ENCODE results near the gene GALNT10. TPM values are rescaled to one million over a fixed set of nuclear protein-coding genes. Genes with fewer than 3 reads are reported as not detected.
A peak's percentile ranks its signal among the peaks of the same experiment; 100 is the strongest.

GALNT10 gene
- total RNA-seq, 1 experiment from 2014 or later, result 21.7 TPM

DNA sequence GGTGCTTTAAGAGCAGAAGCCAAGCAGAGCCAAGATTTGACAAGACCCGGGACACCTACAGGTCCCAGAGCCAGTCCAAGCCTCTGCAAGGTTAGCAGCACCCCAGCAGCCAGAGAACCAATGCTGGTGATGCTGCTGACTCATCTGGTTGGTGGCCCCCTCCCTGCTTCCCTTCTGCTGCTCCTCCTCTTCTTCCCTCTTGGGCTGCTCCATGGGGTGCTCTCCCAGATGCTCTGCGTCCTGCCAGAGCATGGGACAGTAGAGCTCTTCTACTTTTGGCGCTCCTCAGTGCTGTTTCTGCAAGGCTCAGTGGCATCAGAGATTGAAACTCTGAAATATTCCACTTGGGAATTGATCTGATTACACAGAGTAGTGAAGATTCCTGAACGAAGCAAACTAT lies 179.1 kb downstream of the GALNT10 start:
- DNase-seq (ENCODE audit: extremely low read depth, low read depth), result no peak

- DNase-seq (ENCODE audit: extremely low read depth, low read depth), result no peak
Measured at GRCh38 chr5:154370119-154370518, 179.6 kb downstream of the GALNT10 start.

DNA sequence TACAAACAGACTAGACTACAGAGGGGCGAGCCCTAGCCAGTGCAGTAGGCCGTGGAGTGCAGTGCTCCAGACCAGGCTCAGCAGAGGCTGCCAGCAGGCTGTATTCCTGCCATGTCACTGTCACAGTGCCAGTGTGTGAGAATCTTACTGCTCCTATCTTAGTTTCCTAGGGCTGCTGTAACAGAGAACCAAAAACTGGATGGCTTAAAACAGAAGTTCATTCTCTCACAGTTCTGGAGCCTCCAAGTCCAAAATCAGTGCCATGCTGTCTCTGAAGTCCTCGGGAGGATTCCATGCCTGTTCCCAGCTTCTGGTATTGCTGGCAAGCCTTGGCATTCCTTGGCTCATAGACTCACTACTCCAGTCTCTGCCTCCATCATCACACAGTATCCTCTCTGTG lies 180.3 kb downstream of the GALNT10 start:
- DNase-seq (ENCODE audit: extremely low read depth, low read depth), result no peak

DNA sequence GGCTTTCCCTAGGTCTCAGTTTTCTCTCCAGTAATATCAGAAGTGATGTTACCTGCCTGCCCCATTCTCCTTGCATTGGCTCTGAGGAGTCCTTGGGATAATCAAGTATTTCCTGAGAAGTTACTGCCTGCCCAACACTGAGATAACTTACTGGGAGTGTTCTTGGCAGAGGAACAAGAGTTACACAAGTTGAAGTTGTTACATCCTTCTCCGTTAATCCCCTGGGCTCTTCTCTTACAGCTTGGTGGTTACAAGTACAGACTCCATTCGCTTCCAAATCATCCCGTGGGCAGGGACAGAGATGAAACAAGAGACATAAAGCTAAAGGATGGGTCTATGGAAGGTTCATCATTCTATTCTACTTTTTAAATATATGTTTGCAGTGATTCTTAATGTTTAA lies 181.2 kb downstream of the GALNT10 start:
- DNase-seq (ENCODE audit: extremely low read depth, low read depth), result peak; percentile 27

DNA sequence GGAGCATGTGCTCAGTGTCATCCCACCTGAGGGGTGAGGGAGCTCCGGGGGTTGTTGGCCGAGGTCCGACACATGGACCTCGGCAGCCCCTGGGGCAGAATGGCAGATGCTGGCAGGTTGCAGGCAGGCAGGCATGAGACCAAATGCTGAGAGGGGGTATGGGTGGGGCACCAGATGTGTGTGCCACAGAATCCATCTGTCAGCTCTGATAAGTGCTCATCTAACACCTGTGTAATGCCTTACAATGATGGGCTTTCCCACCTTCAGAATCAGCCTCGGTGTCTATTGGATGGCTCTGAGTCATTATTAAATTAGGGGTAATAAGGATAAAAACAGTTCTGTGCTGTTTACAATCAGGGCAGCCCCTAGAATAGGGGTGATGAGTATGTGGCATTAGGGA lies 182.1 kb downstream of the GALNT10 start:
- DNase-seq (ENCODE audit: extremely low read depth, low read depth), result no peak

DNA sequence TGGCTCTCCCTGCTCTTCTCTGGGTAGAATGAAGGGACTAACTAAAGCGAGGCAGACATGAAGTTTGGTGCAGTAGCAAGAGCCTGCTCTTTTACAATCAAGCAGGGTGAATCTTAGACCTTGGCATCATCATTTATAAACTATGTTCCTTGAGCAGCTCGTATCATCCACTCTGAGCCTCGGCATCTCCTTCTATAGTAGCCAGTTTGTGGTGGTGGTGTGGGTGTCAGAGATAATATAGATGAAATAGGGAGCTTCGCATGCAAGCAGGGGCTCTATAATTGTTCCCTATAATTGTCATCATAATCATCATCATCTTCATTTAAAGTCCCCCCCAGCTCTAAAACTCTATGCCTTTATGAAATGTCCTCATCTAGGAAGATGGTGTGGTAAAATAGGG lies 182.8 kb downstream of the GALNT10 start:
- no peak for DNase-seq (ENCODE audit: extremely low read depth, low read depth)

GRCh38 chr5:154373729-154374179 lies 183.2 kb downstream of the GALNT10 start:
- DNase-seq (ENCODE audit: extremely low read depth, low read depth), result no peak

- DNase-seq (ENCODE audit: extremely low read depth, low read depth), result no peak
Measured at GRCh38 chr5:154374264-154374663, 183.7 kb downstream of the GALNT10 start.

- DNase-seq (ENCODE audit: extremely low read depth, low read depth), result no peak
Measured at GRCh38 chr5:154375329-154376008, 184.9 kb downstream of the GALNT10 start.

DNA sequence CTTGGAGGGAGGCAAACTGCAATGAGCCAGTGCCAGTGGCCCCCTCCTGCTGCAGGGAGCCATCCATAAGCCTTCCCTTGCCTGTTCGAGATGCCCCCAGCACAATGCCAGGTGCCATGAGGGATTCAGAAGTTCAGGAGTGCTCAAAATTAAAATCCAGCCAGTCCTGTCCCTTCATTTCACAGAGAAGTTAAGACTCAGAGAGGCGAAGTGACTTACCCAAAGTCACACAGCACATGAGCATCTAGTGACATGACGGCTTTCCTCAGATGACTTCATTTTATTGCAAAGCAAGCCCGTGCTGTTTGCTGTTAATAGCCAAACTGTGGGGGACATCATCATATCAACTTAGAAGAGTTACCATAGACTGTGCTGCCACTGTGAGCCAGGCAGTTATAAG lies 185.9 kb downstream of the GALNT10 start:
- no peak for DNase-seq (ENCODE audit: extremely low read depth, low read depth)

DNA sequence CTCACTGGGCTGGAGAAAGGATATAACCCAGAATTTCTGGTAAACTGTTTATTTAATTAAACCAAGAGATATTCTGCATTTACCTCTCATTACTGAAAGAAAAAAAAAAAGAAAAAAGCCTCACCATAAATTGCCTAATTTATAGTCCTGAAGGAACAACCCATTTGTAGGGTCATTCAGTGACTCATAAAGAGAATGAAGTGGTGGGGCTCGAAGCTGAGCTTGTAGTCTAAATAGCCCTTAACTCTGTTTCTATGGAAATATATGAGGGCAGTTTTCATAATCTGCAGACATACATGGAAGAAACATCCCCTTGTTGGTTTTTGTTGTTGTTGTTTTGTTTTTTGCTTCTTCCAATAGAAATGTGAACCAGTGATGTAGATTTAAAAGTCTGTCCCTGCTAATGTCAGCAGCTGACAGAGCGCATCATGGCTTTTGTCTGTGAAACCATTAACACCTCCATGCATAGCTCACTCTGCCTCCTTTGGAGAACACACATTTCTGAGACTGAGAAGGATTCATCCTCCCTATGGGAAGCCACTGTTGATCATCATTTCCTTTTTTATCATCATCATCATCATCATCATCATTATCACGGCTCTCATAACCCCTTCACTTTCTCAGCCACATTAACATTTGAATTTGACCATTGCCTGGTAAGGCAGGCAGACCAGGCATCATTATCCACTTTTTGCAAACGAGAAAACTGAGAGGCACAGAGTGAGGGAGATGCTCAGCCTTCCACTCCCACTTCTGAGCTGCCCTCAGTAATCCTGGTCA lies 187.4 kb downstream of the GALNT10 start:
- DNase-seq (ENCODE audit: extremely low read depth, low read depth), result no peak

- no peak for DNase-seq (ENCODE audit: extremely low read depth, low read depth)
Measured at GRCh38 chr5:154380263-154380662, 189.7 kb downstream of the GALNT10 start.

DNA sequence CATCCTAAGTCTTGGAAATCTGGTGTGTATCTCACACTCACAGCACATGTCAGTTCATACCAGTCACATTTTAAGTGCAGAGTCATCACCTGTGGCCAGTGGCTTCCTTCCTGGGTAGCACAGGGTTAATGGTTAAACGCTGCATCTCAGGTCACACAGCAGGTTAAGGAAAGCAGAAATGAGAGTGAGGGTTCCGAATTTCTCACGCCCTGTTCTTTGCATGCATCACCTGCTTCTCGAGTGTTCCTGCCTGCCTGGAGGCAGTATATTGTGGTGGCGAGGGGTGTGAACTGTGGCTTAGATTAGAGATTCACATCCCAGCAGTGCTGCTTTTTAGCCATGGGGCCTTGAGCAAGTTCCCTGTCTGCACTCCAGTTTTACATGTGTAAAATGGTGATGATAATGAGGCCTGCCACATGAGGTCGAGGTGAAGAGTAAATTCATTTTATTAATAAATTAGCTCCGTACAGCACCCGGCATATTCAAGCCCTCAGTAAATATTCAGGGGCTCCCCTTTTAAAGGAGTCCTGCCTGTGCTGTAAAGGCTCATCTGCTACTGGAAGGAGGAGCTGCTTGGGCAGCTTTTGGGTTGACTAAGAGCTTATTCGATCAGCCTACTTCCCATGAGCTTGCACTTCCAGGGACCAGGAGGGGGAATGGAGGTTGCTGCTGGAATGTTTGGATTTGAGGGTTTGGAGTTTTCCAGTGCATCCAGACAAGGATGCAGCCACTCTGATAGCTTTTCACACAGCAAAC lies 194.1 kb downstream of the GALNT10 start:
- DNase-seq (ENCODE audit: extremely low read depth, low read depth), result no peak

- no peak for DNase-seq (ENCODE audit: extremely low read depth, low read depth)
Measured at GRCh38 chr5:154385236-154385512, 194.6 kb downstream of the GALNT10 start.

DNA sequence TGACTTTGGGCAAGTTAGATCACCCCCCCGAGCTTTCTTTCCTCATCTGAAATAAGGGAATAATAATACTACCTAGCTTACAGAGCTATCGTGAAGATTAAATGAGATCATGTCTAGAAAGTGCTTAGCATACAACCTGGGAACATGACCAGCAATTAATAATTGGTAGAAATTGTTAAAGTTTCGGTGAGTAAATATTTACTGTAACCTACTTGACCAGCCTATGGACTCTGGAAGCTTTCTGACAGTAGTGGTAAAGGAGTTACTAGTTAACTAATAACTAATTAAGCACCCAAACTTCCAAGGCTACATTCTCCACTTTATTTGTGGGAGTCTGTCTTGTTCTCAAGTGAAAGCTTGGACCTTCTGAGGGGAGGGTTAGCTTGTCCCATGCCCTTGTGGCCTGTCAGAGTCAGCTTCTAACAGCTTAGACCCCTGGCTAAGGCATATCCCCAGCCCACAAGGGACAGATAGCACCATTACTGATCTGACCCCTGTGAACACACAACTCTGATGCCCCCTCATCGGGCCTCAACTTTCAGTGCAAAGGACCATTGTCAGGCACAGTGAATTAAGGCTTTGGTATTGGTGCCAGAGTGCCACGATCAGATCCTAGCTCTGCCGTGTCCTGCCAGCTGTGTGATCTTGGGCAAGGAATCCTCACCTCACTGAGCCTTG lies 196.6 kb downstream of the GALNT10 start:
- no peak for DNase-seq (ENCODE audit: extremely low read depth, low read depth)

DNA sequence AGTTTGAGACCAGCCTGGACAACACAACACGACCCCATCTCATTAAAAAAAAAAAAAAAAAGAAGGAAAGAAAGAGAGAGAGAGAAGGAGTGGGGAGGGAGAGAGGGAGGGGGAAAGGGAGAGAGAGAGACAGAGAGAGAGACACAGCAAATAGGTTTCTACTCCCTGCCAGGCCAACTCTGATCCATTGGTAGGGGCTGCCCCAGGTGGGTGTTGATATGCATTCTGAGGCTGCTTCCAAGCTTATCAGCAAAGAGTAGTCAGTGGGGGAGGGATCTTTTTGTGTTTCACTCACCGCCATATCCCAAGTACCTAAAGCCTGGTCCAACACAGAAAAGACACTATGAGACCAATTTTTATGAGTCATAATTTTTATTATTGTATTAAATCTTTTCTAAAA lies 198.3 kb downstream of the GALNT10 start:
- no peak for DNase-seq (ENCODE audit: extremely low read depth, low read depth)

DNA sequence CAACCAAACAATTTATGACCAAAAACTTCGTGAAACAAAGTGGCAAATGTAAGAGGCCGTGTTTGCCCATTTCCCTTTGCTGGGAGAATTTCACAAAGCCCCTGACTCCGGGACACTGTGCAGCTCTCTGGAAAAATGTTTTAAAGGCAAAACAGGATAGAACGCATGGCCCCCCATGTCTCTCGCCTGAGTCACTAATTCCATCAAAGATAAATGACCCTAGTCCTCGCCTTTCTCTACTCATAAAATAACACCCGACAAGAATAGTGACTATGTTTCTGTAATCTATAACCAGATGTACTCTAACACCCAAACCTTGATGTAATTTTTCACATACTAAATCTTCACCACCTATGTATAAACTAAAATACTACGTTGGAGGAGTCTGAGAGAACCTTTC lies 199.6 kb downstream of the GALNT10 start:
- no peak for DNase-seq (ENCODE audit: extremely low read depth, low read depth)

DNA sequence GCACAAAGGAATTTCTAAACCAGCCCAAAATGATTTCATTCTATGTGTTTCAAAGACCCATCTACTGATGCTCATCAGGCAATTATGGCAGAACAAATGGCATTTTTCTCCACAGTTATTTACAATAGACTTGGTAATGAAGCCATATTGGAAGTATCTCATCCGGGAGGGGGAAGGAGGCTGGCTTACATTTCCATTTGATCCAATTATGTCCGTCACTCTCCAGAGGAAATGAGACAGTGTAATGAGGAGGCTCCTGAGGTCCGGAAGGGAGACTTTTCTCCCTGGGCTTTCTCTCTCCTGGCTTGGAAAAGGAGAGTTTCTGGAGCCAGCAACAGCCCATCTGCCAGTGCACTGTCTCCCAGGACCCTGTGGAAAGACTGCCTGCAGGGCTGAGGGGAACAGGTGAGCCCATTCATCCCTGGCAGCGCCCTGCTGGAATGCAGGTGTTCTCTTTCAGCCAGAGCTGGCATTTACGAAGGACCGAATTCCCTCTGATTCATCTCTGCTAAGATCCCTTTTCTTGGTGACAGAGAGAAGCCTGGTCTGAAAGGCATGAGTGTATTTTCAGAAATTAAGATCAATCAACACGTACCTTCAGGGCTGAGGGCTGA lies 200.3 kb downstream of the GALNT10 start:
- no peak for DNase-seq (ENCODE audit: extremely low read depth, low read depth)

DNA sequence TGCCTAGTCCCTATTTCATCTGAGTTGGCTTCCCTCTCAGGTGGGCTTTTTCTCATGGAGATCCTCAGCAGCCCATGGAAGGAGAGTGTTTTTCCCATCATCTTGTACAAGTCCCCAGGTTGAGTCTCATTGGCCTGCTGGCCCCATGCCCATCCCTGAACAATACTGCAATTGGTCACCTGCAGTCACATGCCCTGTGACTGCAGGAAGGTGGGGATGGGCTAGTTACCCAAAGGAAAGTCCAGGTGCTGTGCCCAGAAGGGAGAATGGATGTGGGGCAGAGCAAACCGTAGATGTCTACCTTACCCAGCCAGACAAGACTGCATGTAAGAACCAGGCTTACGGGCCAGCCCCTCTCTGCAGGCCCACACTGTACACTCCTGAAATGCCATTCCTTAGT lies 201.3 kb downstream of the GALNT10 start:
- no peak for DNase-seq (ENCODE audit: extremely low read depth, low read depth)

DNA sequence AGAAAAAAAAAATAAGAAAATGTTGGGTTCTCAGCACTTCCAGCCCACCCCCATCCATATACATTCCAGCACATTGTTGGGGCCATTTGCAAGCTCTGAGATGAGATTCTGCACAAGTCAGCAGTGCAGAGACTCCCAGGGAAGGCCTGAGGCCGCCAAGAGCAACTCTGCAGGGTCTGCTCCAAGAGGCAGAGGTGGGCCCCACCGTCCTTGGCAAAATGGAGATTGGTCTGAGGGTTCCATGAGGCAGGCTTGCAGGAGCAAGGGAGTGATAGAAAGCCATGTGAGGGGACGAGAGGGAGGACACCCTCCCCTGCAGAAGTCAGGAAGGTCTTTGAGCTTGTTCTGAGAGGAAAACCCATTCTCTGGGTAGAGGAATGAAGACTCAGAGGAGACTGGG lies 203.3 kb downstream of the GALNT10 start:
- DNase-seq (ENCODE audit: extremely low read depth, low read depth), result no peak

DNA sequence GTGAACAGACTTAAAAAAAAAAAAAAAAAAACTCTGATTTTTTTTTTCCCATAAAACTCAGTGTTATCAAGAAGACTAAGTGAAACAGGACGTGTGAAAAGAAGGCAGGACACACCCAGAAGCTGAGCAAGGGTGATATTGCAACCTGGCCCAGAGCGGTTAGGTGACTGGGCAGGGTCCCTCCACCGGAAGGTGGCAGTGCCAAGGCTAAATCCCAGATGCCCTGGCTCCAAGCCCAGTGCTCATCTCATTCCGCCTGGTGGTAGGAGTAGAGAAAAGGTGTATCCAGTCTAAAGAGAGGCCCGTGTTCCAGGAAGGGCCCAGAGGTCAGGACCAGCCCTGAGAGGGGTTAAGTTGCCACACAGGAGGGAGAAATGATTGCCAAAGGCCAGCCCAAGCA lies 203.8 kb downstream of the GALNT10 start:
- peak; percentile 11 for DNase-seq (ENCODE audit: extremely low read depth, low read depth)

Data from NCI-H460 (cell line).